Stimulated activated CD8-positive, alpha-beta memory T cell treated with anti-CD3 and anti-CD28 coated beads, Interleukin-7, amount 100 ng/mL, for 48 hours (primary cell): Measurements from ENCODE around the gene CDC37.
"Not testable (repeated sequence)": the region's sequence is repeated elsewhere in the genome, so short reads cannot be mapped to it uniquely, and the experiment has no call there.

Experiments used
- DNase-seq, 2 donors: peaks; one replicate each; pipeline ENCODE4 v3.0.0-alpha.2; 2020; ENCODE audit warnings: low read depth in 1 of 2; ENCODE audit errors: extremely low read depth in 1 of 2

The CDC37 gene

DNA sequence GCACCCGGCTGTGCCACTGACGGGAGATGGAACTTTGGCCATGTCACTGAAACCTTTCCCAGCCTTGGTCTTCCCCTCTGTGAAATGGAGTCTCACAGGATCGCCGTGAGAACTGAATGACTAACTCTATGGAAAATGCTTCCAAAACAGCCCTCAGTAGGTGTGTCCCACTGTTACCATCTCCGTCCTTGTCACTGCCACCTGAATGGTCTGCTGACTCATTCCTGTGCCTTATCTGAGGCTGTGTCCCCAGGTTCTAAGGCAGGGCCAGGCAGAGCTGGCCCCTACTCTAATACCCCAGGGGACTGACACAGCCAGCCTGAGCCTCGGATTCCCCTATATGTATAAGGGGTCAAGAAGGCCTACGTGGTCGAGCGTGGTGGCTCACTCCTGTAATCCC is 4.5 kb downstream of the CDC37 start:
- no peak for DNase-seq

DNA sequence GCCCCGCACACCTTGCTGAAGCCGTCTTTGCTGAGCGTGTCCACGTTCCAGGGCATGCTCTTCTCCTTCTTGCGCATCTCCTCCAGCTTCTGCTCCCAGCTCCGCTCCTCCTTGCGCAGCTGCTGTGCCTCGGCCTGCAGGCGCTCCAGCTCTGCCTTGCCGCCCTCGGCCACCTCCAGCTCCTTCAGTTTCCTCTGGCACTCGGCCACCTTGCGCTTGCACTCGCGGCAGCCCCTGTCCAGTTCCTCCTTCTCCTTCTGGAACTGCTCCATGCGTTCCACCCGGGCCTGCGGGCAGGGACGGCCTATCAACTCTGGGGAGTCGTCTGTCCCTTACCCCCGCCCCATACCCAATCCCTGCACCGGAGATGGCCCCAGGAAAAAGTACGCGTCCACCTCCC is 7.4 kb downstream of the CDC37 start:
- no peak for DNase-seq

DNA sequence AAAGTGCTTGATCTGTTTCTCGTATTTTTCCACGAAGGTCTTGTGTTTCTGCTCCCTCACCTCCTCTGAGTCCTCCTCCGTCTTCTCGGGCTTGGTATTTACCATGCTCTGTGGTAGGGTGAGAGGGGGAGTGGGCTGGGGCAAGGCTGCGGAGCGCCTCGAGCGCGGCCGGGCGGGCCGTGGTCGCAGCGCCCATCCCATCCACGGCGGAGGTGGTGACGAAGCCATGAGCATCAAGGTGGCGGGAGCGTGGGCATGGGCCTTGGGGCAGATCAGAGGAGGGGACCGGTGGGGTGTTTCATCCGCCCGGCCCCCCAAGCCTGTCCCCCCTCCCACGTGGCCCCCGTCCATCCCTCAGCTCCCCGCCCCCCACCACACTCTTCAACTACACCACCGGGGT is 7.9 kb downstream of the CDC37 start:
- no peak for DNase-seq

DNA sequence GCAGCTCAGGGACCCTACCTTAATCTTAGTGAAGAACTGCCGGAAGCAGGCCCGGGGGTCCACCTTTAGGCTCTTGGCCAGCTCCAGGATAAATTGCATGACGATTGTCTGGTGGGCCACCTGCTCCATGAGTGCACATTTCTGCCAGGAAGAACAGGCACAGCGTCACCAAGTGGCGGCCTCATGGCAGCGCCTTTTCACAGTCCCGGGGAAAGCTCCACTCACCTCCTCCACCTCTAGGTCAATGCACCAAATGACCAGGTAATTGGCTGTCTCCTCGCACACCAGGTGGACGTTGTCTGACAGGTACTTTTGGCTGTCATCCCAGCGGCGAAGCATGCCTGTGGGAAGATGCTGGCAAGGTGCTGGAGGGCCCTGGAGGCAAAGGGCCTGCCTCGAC is 8.3 kb downstream of the CDC37 start:
- no peak for DNase-seq

DNA sequence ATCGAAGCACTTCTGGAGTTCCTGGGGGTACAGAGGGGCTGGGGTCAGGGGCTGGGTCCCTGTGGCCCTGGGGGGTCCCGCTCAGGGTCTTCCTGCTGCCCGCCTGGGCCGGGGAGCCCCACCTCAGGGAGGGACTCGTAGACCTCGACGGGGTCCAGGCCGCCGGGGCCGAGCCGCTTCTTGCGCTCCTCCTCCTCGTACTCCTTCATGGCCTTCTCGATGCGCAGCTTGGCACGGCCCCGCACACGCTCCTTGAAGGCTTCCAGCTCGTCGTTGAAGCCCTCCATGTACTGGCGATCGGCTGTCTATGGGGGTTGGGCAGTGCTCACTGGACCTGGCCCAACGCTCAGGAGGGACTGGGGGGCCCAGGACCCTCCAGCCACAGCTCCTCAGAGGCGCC is 10.2 kb downstream of the CDC37 start:
- DNase-seq, result no peak

DNA sequence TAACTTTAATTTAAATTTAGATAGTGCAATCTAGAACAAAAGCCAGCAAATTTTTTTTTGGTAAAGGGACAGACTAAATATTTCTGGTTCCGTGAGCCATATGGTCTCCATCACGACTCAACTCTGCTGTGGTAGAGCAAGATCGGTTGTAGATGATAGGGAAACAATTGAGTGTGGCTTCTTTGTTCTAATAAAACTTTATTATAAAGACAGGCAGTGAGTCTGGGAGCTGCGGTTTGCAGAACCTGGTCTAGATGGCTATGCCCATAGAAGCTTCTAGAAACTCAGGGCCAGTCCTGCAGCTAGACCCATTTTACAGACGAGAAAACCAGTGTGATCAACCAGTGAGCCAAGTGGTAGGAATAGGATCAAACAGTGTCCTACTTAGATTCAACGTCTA is 11.2 kb downstream of the CDC37 start:
- DNase-seq, result no peak

DNA sequence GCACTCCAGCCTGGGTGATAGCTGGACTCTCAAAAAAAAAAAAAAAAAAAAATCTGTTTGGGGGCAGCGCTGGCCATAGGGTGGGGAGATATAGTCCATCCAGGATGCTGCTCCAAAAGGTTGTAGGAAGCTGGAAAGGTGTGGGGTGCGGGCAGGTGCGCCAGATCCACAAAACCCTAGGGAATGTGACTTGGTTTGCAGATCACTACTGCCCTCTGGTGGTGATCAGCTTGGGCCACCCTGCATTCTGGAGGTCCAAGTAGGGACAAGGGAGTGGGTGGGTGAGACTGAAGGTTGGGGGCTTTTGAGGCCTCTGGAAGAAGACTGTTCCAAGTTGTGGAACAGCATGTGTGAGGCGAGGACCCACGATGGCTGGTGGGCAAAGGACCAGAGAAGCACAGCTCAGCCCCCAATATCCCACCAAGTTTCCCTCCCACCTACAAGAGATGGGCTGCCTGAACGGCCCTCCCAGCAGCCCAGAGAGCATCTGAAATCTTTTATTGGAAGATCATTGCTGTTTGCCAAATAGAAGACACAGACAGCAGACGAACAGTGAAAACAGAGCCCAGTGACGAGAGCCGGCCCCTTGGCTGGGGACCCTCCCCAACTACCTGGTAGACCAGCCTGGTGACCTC is 12.6 kb downstream of the CDC37 start:
- DNase-seq, result peak in 1 of 2 donors; percentile 47

DNA sequence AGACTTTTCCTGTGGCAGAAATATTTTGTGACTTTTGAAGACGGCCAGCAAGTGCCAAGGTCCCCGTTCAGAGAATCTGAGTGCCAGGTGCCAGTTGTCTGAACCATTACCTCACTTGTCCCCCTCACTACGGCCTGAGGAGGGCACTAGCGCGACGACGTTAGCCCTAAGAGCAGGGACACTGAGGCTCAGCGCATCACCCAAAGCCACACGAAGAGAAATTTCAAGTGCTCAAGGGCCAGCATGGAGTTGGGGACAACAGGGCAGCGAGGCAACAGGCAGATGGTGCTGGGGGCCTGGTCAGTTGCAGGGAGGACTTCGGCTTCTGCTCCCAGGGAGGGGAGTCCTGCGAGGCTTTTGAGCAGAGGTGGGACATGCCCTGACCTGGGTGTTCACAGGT is 13.5 kb downstream of the CDC37 start:
- DNase-seq, result no peak

DNA sequence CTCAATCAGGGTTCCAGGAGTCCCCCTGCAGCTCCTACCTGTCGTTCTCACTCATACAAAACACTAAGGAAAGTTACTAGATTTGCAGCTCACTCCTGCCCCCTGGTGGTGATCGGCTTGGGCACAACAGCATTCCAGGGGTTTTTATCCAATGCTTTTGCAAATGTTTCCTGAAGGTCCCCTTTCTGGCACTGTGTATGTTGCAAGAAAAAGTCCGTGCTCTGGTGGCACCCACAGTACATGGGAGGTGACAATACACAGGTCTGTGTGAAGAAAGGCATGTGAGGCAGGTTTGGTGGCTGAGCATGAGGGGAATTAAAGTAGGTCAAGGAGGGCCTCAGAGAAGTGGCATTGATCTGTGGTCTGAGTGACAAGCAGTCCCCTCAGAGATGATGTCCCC is 14.4 kb downstream of the CDC37 start:
- DNase-seq, result peak; percentile 35 to 61

DNA sequence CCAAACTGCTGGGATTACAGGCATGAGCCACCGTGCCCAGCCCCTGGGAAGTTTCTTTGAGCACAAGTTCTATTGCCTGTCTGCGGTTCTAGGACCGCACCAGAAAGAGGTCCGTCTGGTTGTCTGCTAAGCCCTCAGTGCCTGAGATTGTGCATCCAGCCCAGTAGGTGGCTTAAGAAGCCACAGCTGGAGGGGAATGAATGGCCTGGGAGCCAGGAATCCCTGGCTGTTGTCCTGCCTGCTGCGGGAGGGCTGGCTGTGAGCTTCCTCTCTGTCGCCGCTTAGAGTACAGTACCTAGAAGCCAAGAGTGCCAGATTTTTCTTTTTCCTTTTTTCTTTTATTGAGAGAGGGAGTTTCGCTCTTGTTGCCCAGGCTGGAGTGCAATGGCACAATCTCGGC is 18.8 kb downstream of the CDC37 start:
- DNase-seq, result no peak

DNA sequence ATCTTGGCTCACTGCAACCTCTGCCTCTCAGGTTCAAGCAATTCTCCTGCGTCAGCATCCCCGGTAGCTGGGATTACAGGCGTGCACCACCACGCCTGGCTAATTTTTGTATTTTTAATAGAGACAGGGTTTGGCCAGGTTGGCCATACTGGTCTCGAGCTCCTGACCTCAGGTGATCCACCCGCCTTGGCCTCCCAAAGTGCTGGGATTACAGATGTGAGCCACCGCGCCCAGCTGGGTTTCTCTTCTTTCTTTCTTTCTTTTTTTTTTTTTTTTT is 20.2 kb downstream of the CDC37 start:
- not testable (repeated sequence) for DNase-seq

DNA sequence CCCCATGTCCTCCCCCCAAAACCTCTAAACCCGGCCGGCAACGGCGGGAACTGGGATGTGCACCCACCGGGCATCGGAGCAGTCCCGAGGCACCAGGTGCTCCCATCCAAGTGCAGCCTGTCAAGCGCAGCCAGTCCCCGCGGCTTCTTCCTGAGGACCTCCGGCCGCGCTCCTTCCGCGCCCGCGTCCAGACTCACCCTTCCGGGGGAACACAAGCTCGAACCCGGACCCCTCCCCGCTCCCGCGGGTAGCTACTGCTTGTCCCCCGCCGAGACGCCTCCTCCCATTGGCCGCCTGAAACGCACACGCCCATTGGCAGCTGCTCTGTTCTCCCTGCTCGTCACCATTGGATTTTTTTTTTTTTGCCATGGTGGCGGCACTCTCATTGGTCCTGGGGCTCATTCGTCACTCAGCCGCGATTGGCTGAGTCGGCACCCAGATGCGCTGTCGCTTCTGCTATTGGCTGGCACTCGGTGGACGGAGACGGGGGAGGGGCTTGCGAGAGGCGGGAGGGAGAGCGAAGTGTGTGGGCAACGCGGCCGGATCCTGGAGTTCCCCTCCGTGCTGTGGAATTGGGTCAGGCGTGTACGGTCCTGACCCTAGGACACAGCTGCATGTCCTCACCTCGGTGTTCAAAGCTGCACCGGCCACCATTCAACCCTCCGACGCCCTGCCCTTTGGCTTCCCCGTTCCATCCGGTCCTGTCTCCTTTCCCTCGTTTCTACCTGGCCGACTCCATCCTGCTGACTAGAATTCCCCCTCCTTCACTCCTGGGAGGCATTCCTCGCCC is 22.8 kb downstream of the CDC37 start, which contains the start of gene TYK2:
TSS of gene TYK2 (minus strand) at position 260 of the 790 bp plus-strand sequence. CDS start 2,166 bp downstream, outside the sequence.
- DNase-seq, result peak; percentile 86 to 94

DNA sequence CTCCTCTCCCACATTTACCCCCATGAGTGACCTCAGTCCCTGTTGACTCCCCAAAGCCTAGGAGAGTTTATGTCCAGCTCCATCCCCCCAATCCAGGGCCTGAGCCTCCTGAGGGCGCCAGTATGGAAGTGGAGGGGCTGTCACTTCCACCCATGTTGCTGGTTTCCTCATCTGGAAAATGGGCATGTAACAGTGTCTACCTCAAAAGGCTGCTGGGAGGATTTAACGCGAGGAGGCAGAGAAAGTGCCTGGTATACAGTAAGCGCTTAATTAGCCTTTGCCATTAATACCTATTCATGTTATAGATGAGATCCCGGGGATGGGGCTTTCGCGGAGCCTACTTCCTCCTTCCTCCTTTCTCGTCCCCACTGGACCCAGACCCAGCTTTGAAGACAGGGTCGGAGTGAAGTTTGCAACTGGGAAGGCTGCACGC is 23.4 kb downstream of the CDC37 start:
- no peak for DNase-seq

DNA sequence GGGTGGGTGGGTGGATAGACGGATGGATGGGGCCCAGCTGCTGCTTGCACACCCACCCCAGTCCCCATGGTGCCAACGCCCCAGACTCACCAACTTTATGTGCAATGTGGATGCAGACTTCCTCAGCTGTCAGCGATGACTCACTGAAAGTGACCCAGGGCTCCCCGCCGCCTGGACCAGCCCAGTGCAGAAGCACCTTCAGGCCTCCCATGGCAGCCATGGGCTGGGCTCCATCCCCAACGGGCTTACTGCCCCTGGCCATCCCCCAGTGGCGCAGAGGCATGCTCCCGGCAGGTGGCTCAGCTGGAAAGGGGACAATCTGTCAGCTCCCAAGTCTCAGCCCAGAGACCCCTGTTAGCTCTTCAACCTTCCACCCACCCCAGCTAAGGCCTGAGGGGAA is 25.2 kb downstream of the CDC37 start:
- DNase-seq, result no peak

DNA sequence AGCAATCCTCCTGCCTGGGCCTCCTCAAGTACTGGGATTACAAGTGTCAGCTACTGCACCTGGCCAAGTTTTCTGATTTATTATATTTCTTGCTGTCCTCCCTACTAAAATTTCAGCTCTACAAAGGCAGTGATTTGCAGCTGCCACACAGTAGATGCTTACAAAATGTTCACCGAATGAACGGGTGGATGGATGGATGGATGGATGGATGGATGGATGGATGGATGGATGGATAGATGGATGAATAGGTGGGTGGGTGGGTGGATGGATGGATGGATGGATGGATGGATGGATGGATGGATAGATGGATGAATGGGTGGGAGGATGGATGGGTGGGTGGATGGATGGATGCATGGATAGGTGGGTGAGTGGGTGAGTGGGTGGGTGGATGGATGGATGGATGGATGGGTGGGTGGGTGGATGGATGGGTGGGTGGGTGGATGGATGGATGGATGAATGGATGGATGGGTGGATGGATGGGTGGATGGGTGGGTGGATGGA is 26.2 kb downstream of the CDC37 start:
- not testable (repeated sequence) for DNase-seq

DNA sequence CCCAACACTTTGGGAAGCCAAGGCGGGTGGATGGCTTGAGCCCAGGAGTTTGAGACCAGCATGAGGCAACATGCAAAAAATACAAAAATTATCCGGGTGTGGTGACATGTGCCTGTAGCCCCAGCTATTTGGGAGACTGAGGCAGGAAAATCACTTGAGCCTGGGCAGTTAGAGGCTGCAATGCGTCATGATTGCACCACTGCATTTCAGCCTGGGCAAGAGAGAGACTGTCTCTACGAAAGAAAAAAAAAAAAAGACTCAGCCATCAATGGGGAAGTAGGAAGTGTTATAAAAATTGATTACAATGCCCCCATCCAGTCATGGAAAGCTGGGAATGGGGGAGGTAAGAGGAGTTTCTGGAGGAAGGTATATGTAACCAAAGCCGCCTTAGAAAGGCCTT is 28.4 kb downstream of the CDC37 start:
- no peak for DNase-seq

DNA sequence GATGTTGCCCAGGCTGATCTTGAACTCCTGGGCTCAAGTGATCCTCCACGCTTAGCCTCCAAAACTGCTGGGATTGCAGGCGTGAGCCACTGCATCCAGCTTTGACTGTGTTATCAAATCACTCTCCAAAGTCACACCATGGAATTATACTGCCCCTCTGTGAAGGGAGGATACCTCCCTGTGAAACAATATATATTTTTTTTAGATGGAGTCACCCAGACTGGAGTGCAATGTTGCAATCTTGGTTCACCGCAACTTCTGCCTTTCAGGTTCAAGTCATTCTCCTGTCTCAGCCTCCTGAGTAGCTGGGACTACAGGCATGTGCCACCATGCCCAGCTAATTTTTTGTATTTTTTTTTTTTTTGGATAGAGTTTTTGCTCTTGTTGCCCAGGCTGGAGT is 30.7 kb downstream of the CDC37 start:
- DNase-seq, result no peak

DNA sequence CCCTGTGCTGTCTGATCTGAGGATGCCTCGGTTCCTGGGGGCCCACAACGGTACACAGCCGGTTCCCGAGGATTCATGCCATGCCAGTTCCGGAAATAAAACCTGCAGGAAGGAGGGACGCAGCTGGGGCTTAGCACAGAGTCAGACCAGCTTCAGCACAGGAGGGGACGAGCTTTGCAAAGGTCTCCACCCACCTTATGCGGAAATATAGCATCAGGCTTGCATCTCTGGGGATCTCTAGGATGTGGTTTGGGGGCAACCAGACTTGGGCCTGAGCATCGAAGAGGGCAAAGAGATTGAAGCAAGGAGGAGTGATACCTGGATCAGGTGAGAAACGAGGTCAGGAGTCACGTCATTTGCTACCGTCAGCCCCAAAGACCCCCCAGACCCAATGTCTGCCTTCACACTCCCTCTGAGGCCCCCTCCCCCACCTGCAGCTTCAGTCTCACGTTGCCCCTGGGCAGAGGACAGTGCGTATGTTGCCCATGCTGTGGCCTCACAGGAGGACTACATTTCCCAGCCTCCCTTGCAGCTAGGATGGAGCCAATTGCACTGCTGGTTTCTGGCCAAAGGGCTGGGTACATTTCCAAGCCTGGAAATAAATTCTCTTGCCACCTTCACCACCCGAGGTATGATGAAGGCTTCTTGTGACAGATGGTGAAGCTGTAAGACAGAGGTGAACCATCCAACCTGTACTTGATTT is 35.1 kb downstream of the CDC37 start:
- no peak for DNase-seq

DNA sequence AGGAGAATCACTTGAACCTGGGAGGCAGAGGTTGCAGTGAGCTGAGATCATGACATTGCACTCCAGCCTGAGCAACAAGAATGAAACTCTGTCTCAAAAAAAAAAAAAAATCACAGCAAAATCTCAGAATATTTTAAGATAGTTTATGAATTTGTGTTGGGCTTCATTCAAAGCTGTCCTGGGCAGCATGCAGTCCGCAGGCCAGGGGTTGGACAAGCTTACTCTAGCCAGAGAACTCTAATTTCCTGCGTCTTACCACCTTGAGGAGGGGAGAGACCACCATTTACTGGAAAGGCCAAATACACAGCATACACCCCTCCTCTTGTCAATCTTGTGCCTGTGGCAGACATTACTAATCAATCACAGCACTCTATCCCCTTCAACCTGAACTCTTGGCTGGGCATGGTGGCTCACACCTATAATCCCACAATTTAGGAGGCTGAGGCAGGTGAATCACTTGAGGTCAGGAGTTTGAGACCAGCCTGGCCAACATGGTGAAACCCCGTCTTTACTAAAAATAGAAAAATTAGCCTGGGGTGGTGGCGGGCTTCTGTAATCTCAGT is 36.3 kb downstream of the CDC37 start:
- DNase-seq, result not testable (repeated sequence)

DNA sequence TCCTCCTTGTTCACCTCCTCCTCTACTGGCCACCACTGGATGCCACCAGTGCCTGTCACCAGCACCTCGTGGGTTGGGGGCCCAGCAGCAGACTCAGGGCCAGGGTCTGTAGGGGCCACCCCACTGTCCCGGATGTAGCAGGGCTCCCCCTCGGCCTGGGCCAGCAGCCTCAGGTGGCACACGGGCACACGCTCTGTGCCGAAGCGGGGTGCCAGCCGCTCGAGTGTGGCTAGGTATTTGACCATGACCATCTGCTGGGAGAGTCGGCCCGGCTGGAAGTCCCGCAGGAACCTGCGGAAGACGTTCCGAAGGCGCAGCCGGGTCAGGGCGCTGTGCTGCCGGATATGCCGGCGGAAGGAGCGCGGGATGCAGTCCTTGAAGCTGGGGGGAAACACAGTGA is 37.8 kb downstream of the CDC37 start:
- DNase-seq, result no peak

DNA sequence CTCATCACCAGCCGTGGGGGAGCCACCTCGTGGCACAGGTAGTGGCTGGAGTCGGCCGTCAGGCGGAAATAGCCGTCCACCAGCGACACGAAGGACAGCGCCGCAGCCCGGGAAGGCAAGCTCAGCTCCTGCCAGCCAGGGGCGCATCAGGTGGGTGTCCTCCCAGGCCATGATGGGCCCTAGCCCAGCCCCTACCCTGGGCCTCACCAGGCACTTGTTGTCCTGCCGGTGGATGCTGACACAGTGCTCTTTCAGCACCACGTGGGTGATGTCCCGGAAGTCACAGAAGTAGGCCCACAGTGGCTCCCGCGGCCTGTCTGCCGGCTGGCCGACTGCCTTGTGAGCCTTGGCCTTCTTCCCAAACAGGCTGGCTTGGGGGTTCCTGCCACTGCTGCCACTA is 38.7 kb downstream of the CDC37 start:
- DNase-seq, result no peak
